Gastrocnemius medialis (tissue), 4 donors: Measurements from ENCODE around the gene INHA.

ENCODE experiments used
- POLR2A ChIP-seq, 2 donors: fragments of 450-650 bp; IDR thresholded peaks; one replicate each; pipeline ENCODE4 v1.6.1; 2017; ENCODE audit warnings: antibody characterized with exemption in 2 of 2, mild to moderate bottlenecking in 2 of 2, moderate library complexity in 2 of 2
- TF ChIP-seq, protein P1 (sequence below), 5 experiments: fragments of 450-650 bp in 3 of 5; fragments of 200-600 bp in 2 of 5; sonication (generic) in 2 of 5; IDR thresholded peaks in 4 of 5; conservative IDR thresholded peaks in 1 of 5; 1 replicate in 4 of 5; 2 replicates in 1 of 5; pipeline ENCODE4 v1.5.1; 2016 to 2019; ENCODE audit warnings: antibody characterized with exemption in 5 of 5, mild to moderate bottlenecking in 3 of 5, moderate library complexity in 3 of 5

DNA sequence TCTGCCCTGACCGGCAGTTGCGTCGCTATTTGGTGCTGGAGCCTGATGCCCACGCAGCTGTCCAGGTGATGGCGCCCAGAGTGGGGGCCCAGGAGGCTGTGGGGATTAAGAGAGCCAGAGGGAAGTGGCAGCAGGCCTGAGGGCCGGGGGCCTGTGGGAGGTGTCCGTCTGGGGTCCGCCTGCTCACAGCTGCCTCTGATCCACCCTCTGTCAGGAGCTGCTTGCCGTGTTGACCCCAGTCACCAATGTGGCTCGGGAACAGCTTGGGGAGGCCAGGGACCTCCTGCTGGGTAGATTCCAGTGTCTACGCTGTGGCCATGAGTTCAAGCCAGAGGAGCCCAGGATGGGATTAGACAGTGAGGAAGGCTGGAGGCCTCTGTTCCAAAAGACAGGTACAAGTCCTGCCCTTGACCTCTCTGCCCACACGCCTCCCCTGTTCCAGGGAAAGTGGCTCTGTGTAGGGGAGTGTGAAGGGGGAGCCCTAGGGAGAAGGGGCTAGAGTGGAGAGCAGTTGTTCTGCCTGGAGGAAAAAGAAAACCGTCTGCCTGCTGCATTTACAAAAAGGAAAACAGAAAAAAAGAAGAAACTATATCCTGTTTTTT lies 37.1 kb downstream of the INHA start:
- TF ChIP-seq, protein P1, sequence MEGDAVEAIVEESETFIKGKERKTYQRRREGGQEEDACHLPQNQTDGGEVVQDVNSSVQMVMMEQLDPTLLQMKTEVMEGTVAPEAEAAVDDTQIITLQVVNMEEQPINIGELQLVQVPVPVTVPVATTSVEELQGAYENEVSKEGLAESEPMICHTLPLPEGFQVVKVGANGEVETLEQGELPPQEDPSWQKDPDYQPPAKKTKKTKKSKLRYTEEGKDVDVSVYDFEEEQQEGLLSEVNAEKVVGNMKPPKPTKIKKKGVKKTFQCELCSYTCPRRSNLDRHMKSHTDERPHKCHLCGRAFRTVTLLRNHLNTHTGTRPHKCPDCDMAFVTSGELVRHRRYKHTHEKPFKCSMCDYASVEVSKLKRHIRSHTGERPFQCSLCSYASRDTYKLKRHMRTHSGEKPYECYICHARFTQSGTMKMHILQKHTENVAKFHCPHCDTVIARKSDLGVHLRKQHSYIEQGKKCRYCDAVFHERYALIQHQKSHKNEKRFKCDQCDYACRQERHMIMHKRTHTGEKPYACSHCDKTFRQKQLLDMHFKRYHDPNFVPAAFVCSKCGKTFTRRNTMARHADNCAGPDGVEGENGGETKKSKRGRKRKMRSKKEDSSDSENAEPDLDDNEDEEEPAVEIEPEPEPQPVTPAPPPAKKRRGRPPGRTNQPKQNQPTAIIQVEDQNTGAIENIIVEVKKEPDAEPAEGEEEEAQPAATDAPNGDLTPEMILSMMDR (IDR thresholded peaks at IDR 0.05 in 4 of 5, conservative IDR thresholded peaks at IDR 0.05 in 1 of 5), result no peak
- TF ChIP-seq POLR2A (IDR thresholded peaks at IDR 0.05), result no peak
